HCT116 (cell line): ENCODE measurements around the gene ZNF692.

Experiments used
- EZH2 ChIP-seq: fragments of 200-600 bp; sonication (generic); IDR thresholded peaks from 2 replicates; pipeline ENCODE4 v1.6.1; 2017; ENCODE audit warnings: antibody characterized with exemption, mixed run types
- POLR2A ChIP-seq: IDR thresholded peaks from 2 replicates; pipeline ENCODE4 v1.7.0; 2011; ENCODE audit warnings: borderline replicate concordance; ENCODE audit not compliant: insufficient read depth, insufficient read length; ENCODE audit errors: extremely low read depth
- POLR2AphosphoS5 ChIP-seq: IDR thresholded peaks from 2 replicates; pipeline ENCODE4 v1.6.1; 2011; ENCODE audit warnings: mild to moderate bottlenecking, low read depth, low read length, moderate library complexity
- RAD21 ChIP-seq: IDR thresholded peaks from 2 replicates; pipeline ENCODE4 v1.6.1; 2012; ENCODE audit warnings: low read depth, mild to moderate bottlenecking
- SIN3A ChIP-seq: IDR thresholded peaks from 2 replicates; pipeline ENCODE4 v1.6.1; 2012; ENCODE audit warnings: low read depth
- YY1 ChIP-seq: IDR thresholded peaks from 2 replicates; pipeline ENCODE4 v1.6.1; 2011; ENCODE audit warnings: low read length, low read depth, moderate library complexity, mild to moderate bottlenecking; ENCODE audit not compliant: insufficient replicate concordance; ENCODE audit errors: extremely low read depth
- TF ChIP-seq, protein P1 (sequence below), 3 experiments: fragments of 200-600 bp in 1 of 3; sonication (generic) in 1 of 3; IDR thresholded peaks in 2 of 3; conservative IDR thresholded peaks in 1 of 3; 2 replicates each; pipeline ENCODE4 v1.5.1; 2012 to 2017; ENCODE audit warnings: low read depth in 2 of 3, low read length in 2 of 3, antibody characterized with exemption in 1 of 3, borderline replicate concordance in 1 of 3, control low read depth in 1 of 3, mild to moderate bottlenecking in 1 of 3, mixed read lengths in 1 of 3, mixed run types in 1 of 3, moderate library complexity in 1 of 3; ENCODE audit not compliant: insufficient read depth in 1 of 3

- TF ChIP-seq RAD21 = no peak
- TF ChIP-seq EZH2 = no peak
- TF ChIP-seq POLR2AphosphoS5 = no peak
- TF ChIP-seq, protein P1, sequence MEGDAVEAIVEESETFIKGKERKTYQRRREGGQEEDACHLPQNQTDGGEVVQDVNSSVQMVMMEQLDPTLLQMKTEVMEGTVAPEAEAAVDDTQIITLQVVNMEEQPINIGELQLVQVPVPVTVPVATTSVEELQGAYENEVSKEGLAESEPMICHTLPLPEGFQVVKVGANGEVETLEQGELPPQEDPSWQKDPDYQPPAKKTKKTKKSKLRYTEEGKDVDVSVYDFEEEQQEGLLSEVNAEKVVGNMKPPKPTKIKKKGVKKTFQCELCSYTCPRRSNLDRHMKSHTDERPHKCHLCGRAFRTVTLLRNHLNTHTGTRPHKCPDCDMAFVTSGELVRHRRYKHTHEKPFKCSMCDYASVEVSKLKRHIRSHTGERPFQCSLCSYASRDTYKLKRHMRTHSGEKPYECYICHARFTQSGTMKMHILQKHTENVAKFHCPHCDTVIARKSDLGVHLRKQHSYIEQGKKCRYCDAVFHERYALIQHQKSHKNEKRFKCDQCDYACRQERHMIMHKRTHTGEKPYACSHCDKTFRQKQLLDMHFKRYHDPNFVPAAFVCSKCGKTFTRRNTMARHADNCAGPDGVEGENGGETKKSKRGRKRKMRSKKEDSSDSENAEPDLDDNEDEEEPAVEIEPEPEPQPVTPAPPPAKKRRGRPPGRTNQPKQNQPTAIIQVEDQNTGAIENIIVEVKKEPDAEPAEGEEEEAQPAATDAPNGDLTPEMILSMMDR (IDR thresholded peaks at IDR 0.05 in 2 of 3, conservative IDR thresholded peaks at IDR 0.05 in 1 of 3; ENCODE audit: borderline replicate concordance in 1 of 3, insufficient read depth in 1 of 3, low read depth in 2 of 3, low read length in 2 of 3) = no peak
- no peak for TF ChIP-seq SIN3A
- TF ChIP-seq POLR2A = no peak
- TF ChIP-seq YY1 = no peak
These were observed 34.2 kb downstream of the ZNF692 start for GRCh38 chr1:248824701-248825100.
